ENCODE measurements around the gene MICAL1.

The MICAL1 gene

GRCh38 chr6:109406196-109406595, 49.4 kb downstream of the MICAL1 start:
- Histone ChIP-seq H3K27ac (ENCODE audit: extremely low read depth, low read depth, low read length) (no peak overlapping the region), H3K36me3 (ENCODE audit: control insufficient read depth in 2 of 2, insufficient read depth in 1 of 2, low read length in 2 of 2) (no peaks in the 10 kb centered on the region), H3K4me1 (ENCODE audit: control insufficient read depth, insufficient read depth, low read length) (no peaks in the 10 kb centered on the region), H3K9me3 (ENCODE audit: control insufficient read depth, insufficient read depth, low read depth, low read length) (no peaks in the 10 kb centered on the region), H3K4me3 (ENCODE audit: low read depth, low read length) (no peak overlapping the region)
- TF ChIP-seq ZNF391 (tag by site-specific recombination; IDR thresholded peaks at IDR 0.05; ENCODE audit: borderline replicate concordance, low read depth) (no peak), ZBTB48 (tag by site-specific recombination; IDR thresholded peaks at IDR 0.05) (no peak), SP3 (tag by site-specific recombination; IDR thresholded peaks at IDR 0.05) (no peak), ZNF513 (tag by site-specific recombination; IDR thresholded peaks at IDR 0.05) (no peak), ZFP3 (tag by site-specific recombination; IDR thresholded peaks at IDR 0.05; ENCODE audit: low read depth) (no peak)
- POLR2A ChIA-PET: no interaction called here
- CTCF ChIA-PET: no interaction called here

GRCh38 chr6:109397020-109397419, 58.6 kb downstream of the MICAL1 start:
- no peaks in the 10 kb centered on the region for H3K36me3 ChIP-seq (ENCODE audit: control insufficient read depth in 2 of 2, insufficient read depth in 1 of 2, low read length in 2 of 2)
- no peak overlapping the region for H3K4me3 ChIP-seq (ENCODE audit: low read depth, low read length)
- no peak overlapping the region for H3K27ac ChIP-seq (ENCODE audit: extremely low read depth, low read depth, low read length)
- no peaks in the 10 kb centered on the region for H3K9me3 ChIP-seq (ENCODE audit: control insufficient read depth, insufficient read depth, low read depth, low read length)
- no peaks in the 10 kb centered on the region for H3K4me1 ChIP-seq (ENCODE audit: control insufficient read depth, insufficient read depth, low read length)
- peak; percentile 49 for TF ChIP-seq ZNF654 (tag by site-specific recombination; IDR thresholded peaks at IDR 0.05; ENCODE audit: low read depth)
- no peak for TF ChIP-seq ZNF132 (tag by site-specific recombination; IDR thresholded peaks at IDR 0.05; ENCODE audit: borderline replicate concordance)
- TF ChIP-seq ZNF140 (tag by site-specific recombination; IDR thresholded peaks at IDR 0.05): no peak
- POLR2A ChIA-PET: interaction anchor here (0.7 kb wide), 1 partner anchor 344 kb away, joined by 4 read pairs; no protein-coding TSS in a partner anchor
- CTCF ChIA-PET: interaction anchor here (0.5 to 2.5 kb wide), 10 partner anchors 13 to 1144 kb away, joined by 3 to 37 read pairs (median 4); partner anchors contain the start of gene CD164

DNA sequence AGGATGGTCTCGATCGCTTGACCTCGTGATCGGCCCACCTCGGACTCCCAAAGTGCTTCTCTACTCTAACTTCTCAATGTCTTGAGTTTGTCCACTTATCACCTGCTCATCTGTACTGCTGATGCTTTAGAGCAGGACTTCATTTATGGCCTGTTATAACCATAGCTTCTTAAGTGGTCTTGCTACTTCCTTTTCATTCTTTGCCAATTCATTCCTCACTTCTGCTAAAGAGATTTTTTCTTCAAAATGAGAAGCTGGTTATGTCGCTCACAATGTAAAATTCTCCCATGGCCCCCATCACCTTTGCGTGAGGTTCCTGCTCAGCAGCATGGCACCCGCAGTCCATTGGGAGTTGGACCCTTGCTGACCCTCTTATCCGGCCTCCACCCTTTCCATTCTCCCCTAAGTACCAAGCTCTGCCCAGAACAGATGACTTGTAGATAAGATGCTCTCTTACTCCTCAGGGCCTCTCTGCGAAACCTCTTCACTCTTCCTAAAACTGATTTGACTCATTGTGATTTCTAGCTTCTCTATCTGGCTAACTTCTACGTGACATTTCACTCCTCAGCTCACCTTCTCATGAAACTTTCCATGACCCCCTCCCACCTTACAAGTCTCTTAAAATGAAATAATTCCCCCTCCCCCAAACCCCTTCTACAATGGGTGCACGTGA, 59.4 kb downstream of the MICAL1 start:
- no peaks in the 10 kb centered on the region for H3K4me1 ChIP-seq (ENCODE audit: control insufficient read depth, insufficient read depth, low read length)
- POLR2A ChIA-PET: interaction anchor here (0.8 kb wide), 1 partner anchor 12 kb away, joined by 5 read pairs; no protein-coding TSS in a partner anchor
- H3K9me3 ChIP-seq (ENCODE audit: control insufficient read depth, insufficient read depth, low read depth, low read length): no peaks in the 10 kb centered on the region
- TF ChIP-seq ZNF558 (tag by site-specific recombination; IDR thresholded peaks at IDR 0.05) (no peak), ZNF404 (tag by site-specific recombination; IDR thresholded peaks at IDR 0.05) (no peak), ZNF292 (tag by site-specific recombination; IDR thresholded peaks at IDR 0.05; ENCODE audit: borderline replicate concordance, low read depth) (no peak), ZNF791 (tag by site-specific recombination; IDR thresholded peaks at IDR 0.05) (no peak), ZNF692 (tag by site-specific recombination; IDR thresholded peaks at IDR 0.05) (no peak), ZNF394 (tag by site-specific recombination; IDR thresholded peaks at IDR 0.05; ENCODE audit: borderline replicate concordance) (no peak), ZBTB8A (tag by site-specific recombination; IDR thresholded peaks at IDR 0.05) (no peak), ZNF792 (tag by site-specific recombination; IDR thresholded peaks at IDR 0.05) (no peak), ZNF132 (tag by site-specific recombination; IDR thresholded peaks at IDR 0.05; ENCODE audit: borderline replicate concordance) (no peak), ZNF707 (tag by site-specific recombination; IDR thresholded peaks at IDR 0.05) (no peak), REPIN1 (tag by site-specific recombination; IDR thresholded peaks at IDR 0.05; ENCODE audit: low read depth) (no peak)
- TF ChIP-seq, protein P1, sequence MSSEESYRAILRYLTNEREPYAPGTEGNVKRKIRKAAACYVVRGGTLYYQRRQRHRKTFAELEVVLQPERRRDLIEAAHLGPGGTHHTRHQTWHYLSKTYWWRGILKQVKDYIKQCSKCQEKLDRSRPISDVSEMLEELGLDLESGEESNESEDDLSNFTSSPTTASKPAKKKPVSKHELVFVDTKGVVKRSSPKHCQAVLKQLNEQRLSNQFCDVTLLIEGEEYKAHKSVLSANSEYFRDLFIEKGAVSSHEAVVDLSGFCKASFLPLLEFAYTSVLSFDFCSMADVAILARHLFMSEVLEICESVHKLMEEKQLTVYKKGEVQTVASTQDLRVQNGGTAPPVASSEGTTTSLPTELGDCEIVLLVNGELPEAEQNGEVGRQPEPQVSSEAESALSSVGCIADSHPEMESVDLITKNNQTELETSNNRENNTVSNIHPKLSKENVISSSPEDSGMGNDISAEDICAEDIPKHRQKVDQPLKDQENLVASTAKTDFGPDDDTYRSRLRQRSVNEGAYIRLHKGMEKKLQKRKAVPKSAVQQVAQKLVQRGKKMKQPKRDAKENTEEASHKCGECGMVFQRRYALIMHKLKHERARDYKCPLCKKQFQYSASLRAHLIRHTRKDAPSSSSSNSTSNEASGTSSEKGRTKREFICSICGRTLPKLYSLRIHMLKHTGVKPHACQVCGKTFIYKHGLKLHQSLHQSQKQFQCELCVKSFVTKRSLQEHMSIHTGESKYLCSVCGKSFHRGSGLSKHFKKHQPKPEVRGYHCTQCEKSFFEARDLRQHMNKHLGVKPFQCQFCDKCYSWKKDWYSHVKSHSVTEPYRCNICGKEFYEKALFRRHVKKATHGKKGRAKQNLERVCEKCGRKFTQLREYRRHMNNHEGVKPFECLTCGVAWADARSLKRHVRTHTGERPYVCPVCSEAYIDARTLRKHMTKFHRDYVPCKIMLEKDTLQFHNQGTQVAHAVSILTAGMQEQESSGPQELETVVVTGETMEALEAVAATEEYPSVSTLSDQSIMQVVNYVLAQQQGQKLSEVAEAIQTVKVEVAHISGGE (tag by site-specific recombination; conservative IDR thresholded peaks at IDR 0.05; ENCODE audit: low read depth): no peak
- TF ChIP-seq, protein P2, sequence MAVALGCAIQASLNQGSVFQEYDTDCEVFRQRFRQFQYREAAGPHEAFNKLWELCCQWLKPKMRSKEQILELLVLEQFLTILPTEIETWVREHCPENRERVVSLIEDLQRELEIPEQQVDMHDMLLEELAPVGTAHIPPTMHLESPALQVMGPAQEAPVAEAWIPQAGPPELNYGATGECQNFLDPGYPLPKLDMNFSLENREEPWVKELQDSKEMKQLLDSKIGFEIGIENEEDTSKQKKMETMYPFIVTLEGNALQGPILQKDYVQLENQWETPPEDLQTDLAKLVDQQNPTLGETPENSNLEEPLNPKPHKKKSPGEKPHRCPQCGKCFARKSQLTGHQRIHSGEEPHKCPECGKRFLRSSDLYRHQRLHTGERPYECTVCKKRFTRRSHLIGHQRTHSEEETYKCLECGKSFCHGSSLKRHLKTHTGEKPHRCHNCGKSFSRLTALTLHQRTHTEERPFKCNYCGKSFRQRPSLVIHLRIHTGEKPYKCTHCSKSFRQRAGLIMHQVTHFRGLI (tag by site-specific recombination; IDR thresholded peaks at IDR 0.05): no peak
- TF ChIP-seq, protein P3, sequence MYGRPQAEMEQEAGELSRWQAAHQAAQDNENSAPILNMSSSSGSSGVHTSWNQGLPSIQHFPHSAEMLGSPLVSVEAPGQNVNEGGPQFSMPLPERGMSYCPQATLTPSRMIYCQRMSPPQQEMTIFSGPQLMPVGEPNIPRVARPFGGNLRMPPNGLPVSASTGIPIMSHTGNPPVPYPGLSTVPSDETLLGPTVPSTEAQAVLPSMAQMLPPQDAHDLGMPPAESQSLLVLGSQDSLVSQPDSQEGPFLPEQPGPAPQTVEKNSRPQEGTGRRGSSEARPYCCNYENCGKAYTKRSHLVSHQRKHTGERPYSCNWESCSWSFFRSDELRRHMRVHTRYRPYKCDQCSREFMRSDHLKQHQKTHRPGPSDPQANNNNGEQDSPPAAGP (tag by site-specific recombination; IDR thresholded peaks at IDR 0.05): no peak
- no peaks in the 10 kb centered on the region for H3K36me3 ChIP-seq (ENCODE audit: control insufficient read depth in 2 of 2, insufficient read depth in 1 of 2, low read length in 2 of 2)
- CTCF ChIA-PET: interaction anchor here (0.5 to 2.5 kb wide), 16 partner anchors 12 to 1347 kb away, joined by 3 to 37 read pairs (median 4); partner anchors contain the start of gene CD164
- no peak overlapping the region for H3K4me3 ChIP-seq (ENCODE audit: low read depth, low read length)
- no peak overlapping the region for H3K27ac ChIP-seq (ENCODE audit: extremely low read depth, low read depth, low read length)
